Muscle of arm (tissue), 14 donors: ENCODE results near the gene XYLT2. TPM values are rescaled to one million over a fixed set of nuclear protein-coding genes. Genes with fewer than 3 reads are reported as not detected.
A peak's percentile ranks its signal among the peaks of the same experiment; 100 is the strongest.
"Not testable (repeated sequence)": the region's sequence is repeated elsewhere in the genome, so short reads cannot be mapped to it uniquely, and the experiment has no call there.

Experiments used
- DNase-seq: peaks from one replicate; pipeline ENCODE4 v3.0.0-alpha.2; 2013
- long read RNA-seq, 11 donors: transcript quantifications; one replicate each; lab custom pipeline, GENCODE V29; 2026
- polyA plus RNA-seq, 12 donors: library from polyadenylated mRNA; unstranded; fragments of 120-200 nt; gene quantifications; one replicate each; pipeline ENCODE4 v1.2.1, GENCODE V29; 2013; ENCODE audit not compliant: insufficient read length in 12 of 12

Gene XYLT2
- polyA plus RNA-seq, result 100 to 1,000 TPM in 1 of 12 donors, 10 to 100 TPM in 11; 15.5 to 337 (median 20.0) TPM
- long read RNA-seq, donor 1, transcript XYLT2-206 (1 exons, 2,174 nt), result major isoform, 19 of 22 reads
- long read RNA-seq, donor 1, partial matches to known transcripts, result 0 of 22 reads
- long read RNA-seq, donor 1, other reads (novel, unspliced or antisense), result 0 of 22 reads
- long read RNA-seq, donor 2, transcript XYLT2-206 (1 exons, 2,174 nt), result major isoform, 22 of 25 reads
- long read RNA-seq, donor 2, partial matches to known transcripts, result 0 of 25 reads
- long read RNA-seq, donor 2, other reads (novel, unspliced or antisense), result 0 of 25 reads
- long read RNA-seq, donor 3, transcript XYLT2-206 (1 exons, 2,174 nt), result major isoform, 15 of 23 reads
- long read RNA-seq, donor 3, partial matches to known transcripts, result 5 of 23 reads
- long read RNA-seq, donor 3, other reads (novel, unspliced or antisense), result 0 of 23 reads
- long read RNA-seq, donor 4, transcript XYLT2-206 (1 exons, 2,174 nt), result major isoform, 16 of 17 reads
- long read RNA-seq, donor 4, partial matches to known transcripts, result 0 of 17 reads
- long read RNA-seq, donor 4, other reads (novel, unspliced or antisense), result 0 of 17 reads
- long read RNA-seq, donor 5, transcript XYLT2-206 (1 exons, 2,174 nt), result major isoform, 56 of 59 reads
- long read RNA-seq, donor 5, partial matches to known transcripts, result 0 of 59 reads
- long read RNA-seq, donor 5, other reads (novel, unspliced or antisense), result 0 of 59 reads
- long read RNA-seq, donor 6, transcript XYLT2-206 (1 exons, 2,174 nt), result major isoform, 16 of 17 reads
- long read RNA-seq, donor 6, partial matches to known transcripts, result 0 of 17 reads
- long read RNA-seq, donor 6, other reads (novel, unspliced or antisense), result 0 of 17 reads
- long read RNA-seq, donor 7, transcript XYLT2-206 (1 exons, 2,174 nt), result major isoform, 14 of 15 reads
- long read RNA-seq, donor 7, partial matches to known transcripts, result 0 of 15 reads
- long read RNA-seq, donor 7, other reads (novel, unspliced or antisense), result 0 of 15 reads
- long read RNA-seq, donor 8, transcript XYLT2-201 (11 exons, 3,507 nt), result minor isoform, 9 of 46 reads
- long read RNA-seq, donor 8, transcript XYLT2-206 (1 exons, 2,174 nt), result major isoform, 34 of 46 reads
- long read RNA-seq, donor 8, partial matches to known transcripts, result 0 of 46 reads
- long read RNA-seq, donor 8, other reads (novel, unspliced or antisense), result 0 of 46 reads
- long read RNA-seq, donor 9, transcript XYLT2-206 (1 exons, 2,174 nt), result major isoform, 22 of 24 reads
- long read RNA-seq, donor 9, partial matches to known transcripts, result 0 of 24 reads
- long read RNA-seq, donor 9, other reads (novel, unspliced or antisense), result 0 of 24 reads
- long read RNA-seq, donor 10, transcript XYLT2-201 (11 exons, 3,507 nt), result minor isoform, 7 of 53 reads
- long read RNA-seq, donor 10, transcript XYLT2-206 (1 exons, 2,174 nt), result major isoform, 43 of 53 reads
- long read RNA-seq, donor 10, partial matches to known transcripts, result 0 of 53 reads
- long read RNA-seq, donor 10, other reads (novel, unspliced or antisense), result 0 of 53 reads
- long read RNA-seq, donor 11, transcript XYLT2-206 (1 exons, 2,174 nt), result major isoform, 16 of 17 reads
- long read RNA-seq, donor 11, partial matches to known transcripts, result 0 of 17 reads
- long read RNA-seq, donor 11, other reads (novel, unspliced or antisense), result 0 of 17 reads

- peak; percentile 79 for DNase-seq
Measured at GRCh38 chr17:50345432-50346312, at the start of gene XYLT2. Gene XYLT2, plus strand, starts transcription at chr17:50346126. Its CDS starts 15 bp downstream, at chr17:50346141.

- peak; percentile 66 for DNase-seq
Measured at GRCh38 chr17:50297407-50297865, 48.5 kb upstream of the XYLT2 start.

GRCh38 chr17:50298018-50298417 is 47.9 kb upstream of the XYLT2 start:
- no peak for DNase-seq

- no peak for DNase-seq
Measured at GRCh38 chr17:50299776-50300175, 46.1 kb upstream of the XYLT2 start.

- not testable (repeated sequence) for DNase-seq
Measured at GRCh38 chr17:50300824-50301223, 45.1 kb upstream of the XYLT2 start.

- DNase-seq, result no peak
Measured at GRCh38 chr17:50301891-50302584, 43.9 kb upstream of the XYLT2 start.

GRCh38 chr17:50303051-50303450 is 42.9 kb upstream of the XYLT2 start:
- no peak for DNase-seq

- DNase-seq, result no peak
Measured at GRCh38 chr17:50303596-50303995, 42.3 kb upstream of the XYLT2 start.

GRCh38 chr17:50304781-50305404 is 41.0 kb upstream of the XYLT2 start:
- DNase-seq, result no peak

- no peak for DNase-seq
Measured at GRCh38 chr17:50307654-50308053, 38.3 kb upstream of the XYLT2 start.

GRCh38 chr17:50308666-50309065 is 37.3 kb upstream of the XYLT2 start:
- DNase-seq, result no peak

GRCh38 chr17:50310455-50311111 is 35.3 kb upstream of the XYLT2 start:
- DNase-seq, result no peak

GRCh38 chr17:50311112-50311460 is 34.8 kb upstream of the XYLT2 start:
- no peak for DNase-seq

GRCh38 chr17:50311483-50311882 is 34.4 kb upstream of the XYLT2 start:
- DNase-seq, result no peak

GRCh38 chr17:50312308-50312707 is 33.6 kb upstream of the XYLT2 start:
- no peak for DNase-seq

GRCh38 chr17:50314456-50315011 is 31.4 kb upstream of the XYLT2 start:
- DNase-seq, result no peak

- no peak for DNase-seq
Measured at GRCh38 chr17:50316016-50316587, 29.8 kb upstream of the XYLT2 start.
